A549 (cell line): ENCODE results near the gene NELFE.

Experiments
- CHD2 ChIP-seq: fragments of 150-350 bp; IDR thresholded peaks from 2 replicates; pipeline ENCODE4 v1.6.1; 2014; ENCODE audit warnings: low read length; ENCODE audit not compliant: partially characterized antibody
- JUN ChIP-seq, 2 experiments: fragments of >200 bp; sonication (Bioruptor Twin); formaldehyde crosslinking; IDR thresholded peaks; 2 replicates in 1 of 2; 3 replicates in 1 of 2; pipeline ENCODE4 v1.6.1; 2016 to 2017
- NPAS2 ChIP-seq: fragments of 250-450 bp; sonication (Bioruptor Pico); IDR thresholded peaks from 2 replicates; pipeline ENCODE4 v1.8.0; 2022; ENCODE audit warnings: mild to moderate bottlenecking, moderate library complexity, borderline replicate concordance
- POLR2A ChIP-seq: IDR thresholded peaks from 2 replicates; pipeline ENCODE4 v1.6.1; 2012; ENCODE audit warnings: mild to moderate bottlenecking, low read length
- TFCP2L1 ChIP-seq: fragments of 250-450 bp; sonication (Bioruptor Pico); IDR thresholded peaks from 2 replicates; pipeline ENCODE4 v1.5.0; 2021; ENCODE audit warnings: mild to moderate bottlenecking
- USF2 ChIP-seq: fragments of 450-650 bp; IDR thresholded peaks from 2 replicates; pipeline ENCODE4 v1.6.1; 2014; ENCODE audit warnings: antibody characterized with exemption

- TF ChIP-seq TFCP2L1 (CRISPR knock-in tag) (no peak), NPAS2 (no peak), POLR2A (no peak), CHD2 (no peak), JUN (IDR thresholded peaks at IDR 0.05) (no peak), USF2 (no peak)
These were observed 9.6 kb upstream of the NELFE start for GRCh38 chr6:31968326-31968725.
